Trophoblast cell (in vitro differentiated cells and primary cell): ENCODE data around the gene ZNF736.
A peak's percentile ranks its signal among the peaks of the same experiment; 100 is the strongest.

Source experiments
- DNase-seq, 2 donors: peaks; one replicate each; pipeline ENCODE4 v3.0.0-alpha.2; 2016
- H2AFZ ChIP-seq: 2 replicates; pipeline ENCODE4 v1.6.1; 2013; ENCODE audit warnings: low read length, moderate library complexity, mild to moderate bottlenecking; ENCODE audit not compliant: insufficient read depth, poor library complexity
- H2AK5ac ChIP-seq: 2 replicates; pipeline ENCODE4 v1.6.1; 2013; ENCODE audit warnings: mild to moderate bottlenecking, low read length
- H2BK120ac ChIP-seq: 2 replicates; pipeline ENCODE4 v1.6.1; 2013; ENCODE audit warnings: low read length, mild to moderate bottlenecking, moderate library complexity; ENCODE audit not compliant: insufficient read depth, poor library complexity
- H2BK12ac ChIP-seq: 2 replicates; pipeline ENCODE4 v1.6.1; 2013; ENCODE audit warnings: mild to moderate bottlenecking, low read length, moderate library complexity
- H2BK5ac ChIP-seq: 2 replicates; pipeline ENCODE4 v1.6.1; 2013; ENCODE audit warnings: low read length, low read depth, moderate library complexity, mild to moderate bottlenecking; ENCODE audit not compliant: poor library complexity
- H3K14ac ChIP-seq: 2 replicates; pipeline ENCODE4 v1.6.1; 2013; ENCODE audit warnings: mild to moderate bottlenecking, low read length
- H3K18ac ChIP-seq: 2 replicates; pipeline ENCODE4 v1.6.1; 2013; ENCODE audit warnings: mild to moderate bottlenecking, low read length
- H3K23ac ChIP-seq: 2 replicates; pipeline ENCODE4 v1.6.1; 2013; ENCODE audit warnings: low read length
- H3K27ac ChIP-seq: 2 replicates; pipeline ENCODE4 v1.5.1; 2013; ENCODE audit warnings: low read depth, mild to moderate bottlenecking, inconsistent platforms, low read length, moderate library complexity
- H3K27me3 ChIP-seq: 2 replicates; pipeline ENCODE4 v1.6.1; 2013; ENCODE audit warnings: inconsistent platforms, mild to moderate bottlenecking, low read length, moderate library complexity; ENCODE audit not compliant: insufficient read depth
- H3K36me3 ChIP-seq, 2 experiments: 1 replicate in 1 of 2; 2 replicates in 1 of 2; pipeline ENCODE4 v1.6.1; 2013; ENCODE audit warnings: low read length in 2 of 2, mild to moderate bottlenecking in 2 of 2, moderate library complexity in 1 of 2; ENCODE audit not compliant: insufficient read depth in 2 of 2, control insufficient read depth in 1 of 2
- H3K4ac ChIP-seq: 2 replicates; pipeline ENCODE4 v1.6.1; 2013; ENCODE audit warnings: low read depth, mild to moderate bottlenecking, low read length, moderate library complexity
- H3K4me1 ChIP-seq, 2 experiments: 1 replicate in 1 of 2; 2 replicates in 1 of 2; pipeline ENCODE4 v1.6.1; 2013; ENCODE audit warnings: low read length in 2 of 2, mild to moderate bottlenecking in 2 of 2, moderate library complexity in 1 of 2; ENCODE audit not compliant: insufficient read depth in 2 of 2, control insufficient read depth in 1 of 2
- H3K4me2 ChIP-seq: 2 replicates; pipeline ENCODE4 v1.6.1; 2013; ENCODE audit warnings: inconsistent platforms, mild to moderate bottlenecking, low read length, moderate library complexity
- H3K4me3 ChIP-seq: 2 replicates; pipeline ENCODE4 v1.5.1; 2013; ENCODE audit warnings: mild to moderate bottlenecking, low read depth, low read length, inconsistent platforms
- H3K79me1 ChIP-seq: one replicate; pipeline ENCODE4 v1.6.1; 2013; ENCODE audit warnings: low read length
- H3K79me2 ChIP-seq: 2 replicates; pipeline ENCODE4 v1.6.1; 2013; ENCODE audit warnings: low read length, mild to moderate bottlenecking; ENCODE audit not compliant: control insufficient read depth, insufficient read depth, poor library complexity
- H3K9ac ChIP-seq: 2 replicates; pipeline ENCODE4 v1.6.1; 2013; ENCODE audit warnings: mild to moderate bottlenecking, low read length
- H3K9me3 ChIP-seq: 2 replicates; pipeline ENCODE4 v1.6.1; 2013; ENCODE audit warnings: low read depth, mild to moderate bottlenecking, control low read depth, inconsistent platforms, low read length; ENCODE audit not compliant: insufficient read depth
- H4K12ac ChIP-seq: 2 replicates; pipeline ENCODE4 v1.6.1; 2013; ENCODE audit warnings: low read depth, mild to moderate bottlenecking, low read length, moderate library complexity
- H4K8ac ChIP-seq: 2 replicates; pipeline ENCODE4 v1.6.1; 2013; ENCODE audit warnings: low read depth, mild to moderate bottlenecking, low read length, moderate library complexity
- H4K91ac ChIP-seq: one replicate; pipeline ENCODE4 v1.6.1; 2013; ENCODE audit warnings: low read depth, mild to moderate bottlenecking, low read length, moderate library complexity
- WGBS: extraction: QIAGEN DNeasy Blood & Tissue Kit; methylation state at CpG from one replicate; pipeline ENCODE4 v1.1.7; 2013; ENCODE audit warnings: missing lambda C conversion rate; ENCODE audit not compliant: insufficient read length, insufficient coverage; ENCODE audit errors: extremely low coverage; 5-methylcytosine and 5-hydroxymethylcytosine counted together

The ZNF736 gene

DNA sequence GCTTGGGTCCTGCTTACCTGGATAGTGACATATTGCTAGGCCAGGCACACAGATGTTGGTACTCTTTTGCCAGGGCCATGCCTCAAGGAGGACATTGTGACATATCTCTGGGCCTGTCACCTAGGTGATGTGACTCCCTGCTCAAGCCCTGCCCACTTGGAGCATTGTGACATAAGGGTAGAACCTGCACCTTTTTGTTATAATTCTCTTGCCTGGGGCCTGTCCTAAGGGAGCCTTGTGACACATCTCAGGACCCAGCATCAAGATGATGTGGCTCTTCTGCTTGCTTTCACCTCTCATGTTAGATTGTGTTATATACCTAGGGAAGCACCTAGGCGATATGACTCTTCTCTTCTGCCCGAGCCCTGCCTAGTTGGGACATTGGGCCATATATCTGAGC is 57.4 kb downstream of the ZNF736 start:
- no peak overlapping the region for H3K23ac ChIP-seq
- H3K79me2 ChIP-seq: no peaks in the 10 kb centered on the region
- no peak overlapping the region for H4K12ac ChIP-seq
- no peak overlapping the region for H3K27ac ChIP-seq
- no peak overlapping the region for H4K91ac ChIP-seq
- peak; percentile 77 to 87 for DNase-seq
- H2BK5ac ChIP-seq: no peak overlapping the region
- H2BK12ac ChIP-seq: no peak overlapping the region
- no peaks in the 10 kb centered on the region for H3K79me1 ChIP-seq
- no CpG with 5 or more reads among the region's 2 CpGs for WGBS
- H3K9me3 ChIP-seq: peaks cover 40% of the 10 kb centered on the region
- no peak overlapping the region for H3K14ac ChIP-seq
- H4K8ac ChIP-seq: no peak overlapping the region
- no peak overlapping the region for H3K4ac ChIP-seq
- no peak overlapping the region for H2BK120ac ChIP-seq
- H3K36me3 ChIP-seq: no peaks in the 10 kb centered on the region
- H2AK5ac ChIP-seq: no peak overlapping the region
- H3K18ac ChIP-seq: no peak overlapping the region
- no peak overlapping the region for H2AFZ ChIP-seq
- H3K4me3 ChIP-seq: no peak overlapping the region
- no peak overlapping the region for H3K4me2 ChIP-seq
- no peaks in the 10 kb centered on the region for H3K27me3 ChIP-seq
- H3K9ac ChIP-seq: no peak overlapping the region
- H3K4me1 ChIP-seq: no peaks in the 10 kb centered on the region

DNA sequence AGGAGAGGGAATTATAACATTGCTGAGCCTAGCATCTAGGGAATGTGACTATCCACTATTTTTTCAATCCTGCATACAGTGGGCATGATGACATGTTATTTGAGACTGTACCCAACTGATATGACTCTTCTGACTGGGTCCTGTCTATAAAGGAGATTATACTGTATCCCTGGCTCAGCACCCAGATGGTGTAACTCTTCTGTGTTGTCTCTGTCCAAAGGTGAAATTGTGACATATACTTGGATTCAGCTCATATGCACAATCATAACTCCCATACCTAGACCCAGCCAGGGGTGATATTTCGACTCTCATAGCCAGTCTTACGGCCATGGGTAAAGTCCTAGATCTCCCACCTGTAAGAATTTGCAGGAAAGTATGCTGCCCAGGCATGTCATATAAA is 59.3 kb downstream of the ZNF736 start:
- Histone ChIP-seq H2BK120ac (no peak overlapping the region), H2AFZ (no peak overlapping the region), H3K4me3 (no peak overlapping the region), H3K9me3 (peaks cover 46% of the 10 kb centered on the region), H3K4ac (no peak overlapping the region), H3K4me1 (no peaks in the 10 kb centered on the region), H3K36me3 (no peaks in the 10 kb centered on the region), H3K79me1 (no peaks in the 10 kb centered on the region), H2BK12ac (no peak overlapping the region), H3K27me3 (no peaks in the 10 kb centered on the region), H2AK5ac (no peak overlapping the region), H3K18ac (no peak overlapping the region), H4K91ac (no peak overlapping the region), H3K23ac (no peak overlapping the region), H2BK5ac (no peak overlapping the region), H4K12ac (no peak overlapping the region), H3K14ac (no peak overlapping the region), H3K27ac (no peak overlapping the region), H3K9ac (no peak overlapping the region), H3K4me2 (no peak overlapping the region), H4K8ac (no peak overlapping the region), H3K79me2 (no peaks in the 10 kb centered on the region)
- WGBS: no CpG with 5 or more reads among the region's 2 CpGs
- no peak for DNase-seq

DNA sequence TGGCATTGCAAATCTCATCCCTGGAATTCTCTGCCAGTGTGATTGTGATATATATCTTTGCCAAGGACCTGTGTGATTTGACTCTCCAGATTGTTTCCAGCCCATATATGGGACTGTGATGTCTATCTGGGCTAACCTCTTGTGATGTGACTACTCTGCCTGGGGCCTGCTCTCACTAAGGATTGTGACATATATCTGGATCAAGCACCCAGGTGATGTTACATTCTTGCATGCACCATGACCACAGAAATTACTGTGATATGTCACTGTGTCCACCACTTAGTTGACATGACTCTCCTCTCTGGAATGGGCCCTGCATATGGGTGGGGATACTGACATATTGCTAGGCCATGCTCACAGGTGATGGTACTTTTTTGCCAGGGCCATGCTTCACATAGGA is 86.6 kb downstream of the ZNF736 start:
- Histone ChIP-seq H3K27me3 (no peaks in the 10 kb centered on the region), H3K79me2 (no peaks in the 10 kb centered on the region), H3K4me1 (no peaks in the 10 kb centered on the region), H2BK5ac (no peak overlapping the region), H4K12ac (no peak overlapping the region), H4K91ac (no peak overlapping the region), H3K9me3 (peaks cover 28% of the 10 kb centered on the region), H3K79me1 (no peaks in the 10 kb centered on the region), H3K4me3 (peak overlapping the region; percentile 53), H2AK5ac (no peak overlapping the region), H3K4ac (no peak overlapping the region), H3K4me2 (no peak overlapping the region), H3K14ac (no peak overlapping the region), H3K18ac (no peak overlapping the region), H3K27ac (no peak overlapping the region), H3K23ac (no peak overlapping the region), H4K8ac (no peak overlapping the region), H3K9ac (peak overlapping the region; percentile 25), H3K36me3 (no peaks in the 10 kb centered on the region), H2AFZ (no peak overlapping the region), H2BK120ac (no peak overlapping the region), H2BK12ac (no peak overlapping the region)
- DNase-seq: peak; percentile 83 to 94
